ENCODE data around the gene PTH1R. TPM values are rescaled to one million over a fixed set of nuclear protein-coding genes. Genes with fewer than 3 reads are reported as not detected.

Gene PTH1R
- total RNA-seq, 1 donor from 2014 or later: not detected

DNA sequence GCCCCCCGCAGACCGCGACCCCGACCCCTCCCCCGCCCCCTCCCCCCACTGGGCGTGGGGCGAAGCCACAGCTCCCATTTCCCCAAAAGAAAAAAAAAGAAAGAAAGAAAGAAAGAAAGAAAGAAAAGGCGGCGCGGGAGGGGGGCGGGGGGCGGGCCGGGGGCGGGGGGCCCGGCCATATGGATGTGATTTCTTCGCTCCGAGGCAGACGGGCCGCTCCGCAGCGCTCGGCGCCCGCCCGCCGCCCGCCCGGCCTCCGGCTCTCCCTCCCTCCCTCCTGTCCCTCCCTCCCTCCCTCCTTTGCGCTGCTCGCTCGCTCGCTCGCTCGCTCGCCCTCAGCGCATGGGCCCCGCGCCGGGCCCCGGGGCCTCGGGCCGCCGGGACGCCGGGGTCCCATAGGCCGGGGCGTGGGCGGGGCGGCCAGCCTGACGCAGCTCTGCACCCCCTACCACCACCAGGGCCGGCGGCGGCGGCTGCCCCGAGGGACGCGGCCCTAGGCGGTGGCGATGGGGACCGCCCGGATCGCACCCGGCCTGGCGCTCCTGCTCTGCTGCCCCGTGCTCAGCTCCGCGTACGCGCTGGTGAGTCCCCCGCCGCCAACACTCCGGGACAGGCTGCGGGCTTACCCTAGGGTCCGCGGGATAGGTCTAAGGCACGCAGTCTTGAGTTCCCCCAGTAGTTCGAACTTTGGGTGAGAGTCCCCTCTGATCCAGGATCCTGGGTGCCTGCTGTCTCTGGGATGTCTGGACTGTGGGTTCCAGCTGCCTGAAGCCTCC lies 5.7 kb downstream of the PTH1R start:
- Histone ChIP-seq H3K9ac (no peak overlapping the region), H3K79me2 (ENCODE audit: low read depth) (no peaks in the 10 kb centered on the region), H3K36me3 (no peaks in the 10 kb centered on the region), H3K27me3 (peaks cover 95% of the 10 kb centered on the region), H3K9me3 (ENCODE audit: low read depth) (no peaks in the 10 kb centered on the region), H3K4me2 (peak overlapping the region; percentile 89), H3K4me1 (peaks cover 16% of the 10 kb centered on the region), H3K4me3 (peak overlapping the region; percentile 58), H2AFZ (replicated peaks) (peak overlapping the region; percentile 31), H3F3A (ENCODE audit: low read depth) (peaks cover 22% of the 10 kb centered on the region), H3K27ac (no peak overlapping the region), H4K20me1 (ENCODE audit: low read depth) (peaks cover 37% of the 10 kb centered on the region)
- no peaks in the 10 kb centered on the region for H3K36me3 Mint-ChIP-seq
- peaks cover 25% of the 10 kb centered on the region for H3K4me1 Mint-ChIP-seq
- H3K9me3 Mint-ChIP-seq: no peaks in the 10 kb centered on the region
- peak; percentile 75 for DNase-seq (ENCODE audit: low spot score)
- H3K27ac Mint-ChIP-seq: no peak overlapping the region
- H3K27me3 Mint-ChIP-seq (ENCODE audit: insufficient read depth, low read depth): peaks cover 41% of the 10 kb centered on the region
- no peak for TF ChIP-seq EZH2phosphoT487 (IDR thresholded peaks at IDR 0.05)
- TF ChIP-seq EZH2 (IDR thresholded peaks at IDR 0.05): peak; percentile 1
- H3K4me3 Mint-ChIP-seq: peak overlapping the region; percentile 88

DNA sequence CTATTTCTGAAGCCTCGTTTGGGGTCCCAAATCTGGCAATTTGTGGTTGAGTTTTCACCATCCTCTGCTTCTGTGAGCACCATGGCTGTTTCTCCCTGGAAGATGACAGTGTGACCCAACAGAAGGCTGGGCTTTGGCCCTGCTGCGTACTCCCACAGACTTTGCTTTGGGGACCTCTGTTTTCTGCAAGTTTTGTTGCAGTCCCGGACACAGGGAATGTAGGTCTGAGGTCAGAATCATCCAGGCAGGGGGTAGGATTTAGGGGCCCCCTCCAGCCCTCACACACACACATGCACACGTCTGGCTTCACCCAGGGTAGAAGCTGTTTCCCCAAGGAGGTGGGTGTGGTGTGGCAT lies 6.3 kb downstream of the PTH1R start:
- TF ChIP-seq, protein P1, sequence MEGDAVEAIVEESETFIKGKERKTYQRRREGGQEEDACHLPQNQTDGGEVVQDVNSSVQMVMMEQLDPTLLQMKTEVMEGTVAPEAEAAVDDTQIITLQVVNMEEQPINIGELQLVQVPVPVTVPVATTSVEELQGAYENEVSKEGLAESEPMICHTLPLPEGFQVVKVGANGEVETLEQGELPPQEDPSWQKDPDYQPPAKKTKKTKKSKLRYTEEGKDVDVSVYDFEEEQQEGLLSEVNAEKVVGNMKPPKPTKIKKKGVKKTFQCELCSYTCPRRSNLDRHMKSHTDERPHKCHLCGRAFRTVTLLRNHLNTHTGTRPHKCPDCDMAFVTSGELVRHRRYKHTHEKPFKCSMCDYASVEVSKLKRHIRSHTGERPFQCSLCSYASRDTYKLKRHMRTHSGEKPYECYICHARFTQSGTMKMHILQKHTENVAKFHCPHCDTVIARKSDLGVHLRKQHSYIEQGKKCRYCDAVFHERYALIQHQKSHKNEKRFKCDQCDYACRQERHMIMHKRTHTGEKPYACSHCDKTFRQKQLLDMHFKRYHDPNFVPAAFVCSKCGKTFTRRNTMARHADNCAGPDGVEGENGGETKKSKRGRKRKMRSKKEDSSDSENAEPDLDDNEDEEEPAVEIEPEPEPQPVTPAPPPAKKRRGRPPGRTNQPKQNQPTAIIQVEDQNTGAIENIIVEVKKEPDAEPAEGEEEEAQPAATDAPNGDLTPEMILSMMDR (IDR thresholded peaks at IDR 0.05): no peak
- no peak for TF ChIP-seq EZH2phosphoT487 (IDR thresholded peaks at IDR 0.05)
- no peak for TF ChIP-seq EZH2 (IDR thresholded peaks at IDR 0.05)
- Histone ChIP-seq H3K36me3 (no peaks in the 10 kb centered on the region), H3K9me3 (ENCODE audit: low read depth) (no peaks in the 10 kb centered on the region), H4K20me1 (ENCODE audit: low read depth) (peaks cover 37% of the 10 kb centered on the region), H3K27ac (no peak overlapping the region), H3K4me1 (peaks cover 10% of the 10 kb centered on the region), H2AFZ (replicated peaks) (no peak overlapping the region), H3K4me2 (peak overlapping the region; percentile 89), H3K79me2 (ENCODE audit: low read depth) (no peaks in the 10 kb centered on the region), H3K27me3 (peaks cover 100% of the 10 kb centered on the region), H3F3A (ENCODE audit: low read depth) (peaks cover 22% of the 10 kb centered on the region), H3K9ac (no peak overlapping the region), H3K4me3 (peak overlapping the region; percentile 58)
- H3K27me3 Mint-ChIP-seq (ENCODE audit: insufficient read depth, low read depth): peaks cover 42% of the 10 kb centered on the region
- peak overlapping the region; percentile 82 for H3K4me3 Mint-ChIP-seq
- H3K9me3 Mint-ChIP-seq: no peaks in the 10 kb centered on the region
- no peak overlapping the region for H3K27ac Mint-ChIP-seq
- H3K4me1 Mint-ChIP-seq: peaks cover 23% of the 10 kb centered on the region
- no peaks in the 10 kb centered on the region for H3K36me3 Mint-ChIP-seq
- DNase-seq (ENCODE audit: low spot score): no peak

DNA sequence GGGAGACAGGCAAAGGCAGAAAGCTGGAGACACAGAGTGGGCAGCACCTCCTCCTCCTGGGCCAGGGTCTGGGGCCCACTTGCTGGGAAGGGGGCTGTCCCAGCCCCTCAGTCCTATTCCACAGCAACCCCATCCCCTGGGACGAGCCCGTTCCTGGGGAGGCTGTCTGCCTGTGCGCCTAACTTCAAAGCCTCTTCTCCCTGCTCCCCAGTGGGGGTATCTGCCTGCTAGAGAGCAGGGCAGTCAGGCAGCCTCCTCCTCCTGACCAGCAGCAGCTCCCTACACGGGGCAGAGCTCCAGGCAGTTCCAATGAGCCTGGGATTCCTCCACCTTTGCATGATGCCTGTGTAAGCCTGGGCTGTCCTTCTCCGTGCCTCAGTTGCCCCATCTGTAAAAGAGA lies 6.9 kb downstream of the PTH1R start:
- Mint-ChIP-seq H3K4me1 (peaks cover 18% of the 10 kb centered on the region), H3K4me3 (peak overlapping the region; percentile 82), H3K36me3 (no peaks in the 10 kb centered on the region), H3K9me3 (no peaks in the 10 kb centered on the region), H3K27me3 (ENCODE audit: insufficient read depth, low read depth) (peaks cover 42% of the 10 kb centered on the region), H3K27ac (no peak overlapping the region)
- no peak for DNase-seq (ENCODE audit: low spot score)
- Histone ChIP-seq H3F3A (ENCODE audit: low read depth) (peaks cover 22% of the 10 kb centered on the region), H3K4me3 (no peak overlapping the region), H3K79me2 (ENCODE audit: low read depth) (no peaks in the 10 kb centered on the region), H3K9me3 (ENCODE audit: low read depth) (no peaks in the 10 kb centered on the region), H3K9ac (no peak overlapping the region), H4K20me1 (ENCODE audit: low read depth) (peaks cover 30% of the 10 kb centered on the region), H3K4me1 (peaks cover 7% of the 10 kb centered on the region), H3K4me2 (no peak overlapping the region), H2AFZ (replicated peaks) (no peak overlapping the region), H3K36me3 (no peaks in the 10 kb centered on the region), H3K27ac (no peak overlapping the region), H3K27me3 (peaks cover 100% of the 10 kb centered on the region)
- TF ChIP-seq, protein P1 (IDR thresholded peaks at IDR 0.05): no peak
- no peak for TF ChIP-seq EZH2phosphoT487 (IDR thresholded peaks at IDR 0.05)
- no peak for TF ChIP-seq EZH2 (IDR thresholded peaks at IDR 0.05)

DNA sequence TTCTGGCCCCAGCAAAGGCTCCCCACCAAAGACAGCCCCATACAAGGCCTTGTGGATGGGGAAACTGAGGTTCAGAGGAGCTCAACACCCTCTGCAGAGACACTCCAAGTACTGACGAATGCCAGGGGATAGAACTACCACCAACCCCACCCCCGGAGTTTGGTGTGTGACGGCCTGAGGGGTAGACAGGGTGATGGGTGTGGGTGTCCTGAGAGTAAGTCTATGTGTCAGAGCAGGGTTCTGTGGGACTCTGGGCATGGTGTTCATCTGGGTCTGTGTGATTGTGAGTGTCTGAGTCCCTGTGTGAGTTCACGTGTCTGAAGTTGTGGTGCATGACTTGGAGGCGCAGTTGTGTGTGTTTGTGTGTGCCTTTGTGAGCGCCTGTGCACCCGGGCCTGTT lies 7.4 kb downstream of the PTH1R start:
- Histone ChIP-seq H3F3A (ENCODE audit: low read depth) (peaks cover 21% of the 10 kb centered on the region), H3K36me3 (no peaks in the 10 kb centered on the region), H3K27me3 (peaks cover 100% of the 10 kb centered on the region), H3K79me2 (ENCODE audit: low read depth) (no peaks in the 10 kb centered on the region), H3K4me1 (peaks cover 7% of the 10 kb centered on the region), H4K20me1 (ENCODE audit: low read depth) (peaks cover 30% of the 10 kb centered on the region), H3K9me3 (ENCODE audit: low read depth) (no peaks in the 10 kb centered on the region), H2AFZ (replicated peaks) (no peak overlapping the region), H3K27ac (no peak overlapping the region), H3K9ac (no peak overlapping the region), H3K4me2 (no peak overlapping the region), H3K4me3 (no peak overlapping the region)
- H3K4me1 Mint-ChIP-seq: peaks cover 18% of the 10 kb centered on the region
- peak overlapping the region; percentile 47 for H3K4me3 Mint-ChIP-seq
- no peaks in the 10 kb centered on the region for H3K9me3 Mint-ChIP-seq
- peak overlapping the region; percentile 19 for H3K27ac Mint-ChIP-seq
- DNase-seq (ENCODE audit: low spot score): no peak
- TF ChIP-seq EZH2phosphoT487 (IDR thresholded peaks at IDR 0.05): no peak
- no peak for TF ChIP-seq EZH2 (IDR thresholded peaks at IDR 0.05)
- TF ChIP-seq, protein P1 (IDR thresholded peaks at IDR 0.05): no peak
- no peaks in the 10 kb centered on the region for H3K36me3 Mint-ChIP-seq
- H3K27me3 Mint-ChIP-seq (ENCODE audit: insufficient read depth, low read depth): peaks cover 39% of the 10 kb centered on the region

Measured in neural progenitor cell (in vitro differentiated cells).